ENCODE data around the gene DIPK1B.

DIPK1B gene

DNA sequence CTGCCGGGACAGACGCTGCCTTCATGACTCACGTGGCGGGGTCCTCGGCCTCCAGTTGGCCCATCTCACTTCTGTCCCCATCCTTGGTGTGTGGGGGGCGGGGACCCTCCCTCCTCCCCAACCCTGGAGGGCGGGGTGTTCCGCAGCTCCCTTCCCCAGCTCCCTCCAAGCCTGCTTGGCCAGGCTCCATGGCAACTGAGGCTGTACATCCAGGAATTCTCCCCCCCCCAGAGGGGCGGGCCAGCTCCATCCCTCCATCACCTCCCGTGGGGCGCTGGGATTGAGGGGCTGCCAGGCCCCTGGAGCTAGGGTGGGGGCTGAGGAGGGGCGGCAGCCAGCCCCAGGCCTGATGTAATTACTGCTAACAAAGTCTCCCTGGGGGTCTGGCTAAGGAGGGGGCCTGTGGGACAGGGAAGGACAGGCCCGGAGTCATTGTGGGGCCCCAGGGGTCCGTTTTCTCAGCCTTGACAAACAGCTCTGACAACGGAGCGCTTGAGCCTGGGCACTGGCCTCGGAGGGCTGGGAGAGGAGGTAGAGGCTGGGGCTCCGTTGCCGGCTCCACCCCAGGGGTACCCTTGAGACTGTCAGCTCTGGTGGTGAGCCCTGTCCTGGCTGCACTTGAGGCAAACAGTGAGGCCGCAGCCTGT, 8.0 kb downstream of the DIPK1B start:
- no peak for DNase-seq (ENCODE audit: low spot score)

DNA sequence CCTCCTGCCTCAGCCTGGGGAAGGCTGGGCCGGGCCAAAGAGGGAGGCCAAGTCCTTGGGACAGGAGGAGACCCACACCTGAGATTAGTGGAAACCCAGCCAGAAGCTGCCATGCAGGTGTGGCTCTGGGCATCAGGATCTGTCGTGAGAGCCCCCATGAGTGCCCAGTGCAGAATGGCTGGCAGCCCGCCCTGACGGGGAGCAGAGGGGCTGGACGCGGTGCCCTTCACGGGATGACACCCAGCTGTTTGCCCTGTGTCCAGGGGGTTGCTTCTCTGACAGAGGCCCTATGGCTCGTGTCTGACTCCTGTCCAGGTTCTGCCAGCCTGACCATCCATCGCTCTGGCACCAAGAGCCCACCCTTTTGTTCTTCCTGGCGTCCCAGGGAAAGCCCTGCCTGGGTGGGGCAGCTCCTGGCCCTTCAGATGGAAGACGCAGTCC, 8.5 kb downstream of the DIPK1B start:
- no peak for DNase-seq (ENCODE audit: low spot score)

DNA sequence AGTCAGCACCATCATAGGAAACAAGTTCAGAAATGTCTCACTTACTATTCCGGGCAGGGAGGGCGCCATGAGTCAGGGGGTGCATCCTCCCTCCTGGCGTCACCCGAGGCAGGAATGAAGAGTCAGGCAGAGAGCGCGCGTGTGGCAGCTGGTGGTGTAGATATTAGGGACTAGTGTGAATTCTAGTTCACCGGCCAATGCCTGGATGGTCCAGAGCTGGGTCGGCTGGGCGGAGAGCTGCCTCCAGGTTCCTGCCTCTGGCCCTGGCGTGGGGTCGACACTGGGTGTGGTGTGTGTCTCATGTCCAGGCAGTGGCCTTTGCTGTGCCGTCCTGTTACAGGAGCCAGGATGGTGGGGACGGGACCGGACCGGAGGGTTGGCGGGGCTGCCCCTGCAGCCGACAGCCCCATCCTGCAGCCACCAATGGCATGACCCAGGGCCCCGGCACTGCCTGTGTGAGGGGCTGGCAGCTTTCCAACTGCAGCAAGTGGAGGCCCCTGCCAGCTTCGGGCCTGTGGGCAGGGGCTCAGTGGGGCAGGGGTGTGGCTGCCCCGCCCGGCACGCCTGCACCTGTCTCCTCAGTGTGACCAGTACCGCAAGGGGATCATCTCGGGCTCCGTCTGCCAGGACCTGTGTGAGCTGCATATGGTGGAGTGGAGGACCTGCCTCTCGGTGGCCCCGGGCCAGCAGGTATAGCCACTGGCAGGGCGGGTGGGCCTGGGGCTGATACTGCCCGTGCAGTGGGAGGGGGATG, 9.1 kb downstream of the DIPK1B start:
- no peak for DNase-seq (ENCODE audit: low spot score)

DNA sequence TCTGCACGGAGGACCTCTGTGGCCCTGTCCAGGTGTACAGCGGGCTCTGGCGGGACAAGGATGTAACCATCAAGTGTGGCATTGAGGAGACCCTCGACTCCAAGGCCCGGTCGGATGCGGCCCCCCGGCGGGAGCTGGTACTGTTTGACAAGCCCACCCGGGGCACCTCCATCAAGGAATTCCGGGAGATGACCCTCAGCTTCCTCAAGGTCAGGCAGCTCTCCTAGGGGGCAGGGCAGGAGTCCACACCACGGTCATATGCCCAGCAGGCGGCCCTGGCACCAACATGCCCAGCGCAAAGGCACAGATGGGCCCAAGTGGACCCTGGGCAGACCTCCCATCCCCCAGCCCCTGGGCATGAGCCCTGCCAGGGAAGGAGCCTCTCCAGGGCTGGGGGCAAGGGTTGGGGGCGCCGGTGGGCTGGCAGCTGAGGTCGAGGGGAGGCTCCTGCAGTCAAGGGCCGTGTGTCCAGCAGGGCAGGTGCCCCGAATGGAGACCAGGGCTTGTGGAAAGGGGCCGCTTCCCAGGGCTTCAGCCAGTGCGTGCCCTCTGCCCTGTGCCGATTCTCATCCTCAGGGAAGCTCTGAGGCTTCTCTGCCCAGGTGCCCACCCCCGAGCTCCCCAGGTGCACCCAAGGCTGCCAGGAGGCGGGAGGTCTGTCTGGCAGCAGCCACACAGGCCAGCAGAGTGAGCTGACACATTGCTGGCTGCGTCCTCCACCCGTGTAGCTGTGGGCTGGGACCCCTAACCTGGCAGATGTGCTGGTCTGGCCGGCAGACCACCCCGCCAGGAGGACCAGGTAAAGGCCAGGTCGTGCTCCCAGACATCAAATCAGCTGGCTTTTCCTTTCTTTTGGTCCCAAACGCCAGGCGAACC, 10.0 kb downstream of the DIPK1B start:
- DNase-seq (ENCODE audit: low spot score) = no peak

DNA sequence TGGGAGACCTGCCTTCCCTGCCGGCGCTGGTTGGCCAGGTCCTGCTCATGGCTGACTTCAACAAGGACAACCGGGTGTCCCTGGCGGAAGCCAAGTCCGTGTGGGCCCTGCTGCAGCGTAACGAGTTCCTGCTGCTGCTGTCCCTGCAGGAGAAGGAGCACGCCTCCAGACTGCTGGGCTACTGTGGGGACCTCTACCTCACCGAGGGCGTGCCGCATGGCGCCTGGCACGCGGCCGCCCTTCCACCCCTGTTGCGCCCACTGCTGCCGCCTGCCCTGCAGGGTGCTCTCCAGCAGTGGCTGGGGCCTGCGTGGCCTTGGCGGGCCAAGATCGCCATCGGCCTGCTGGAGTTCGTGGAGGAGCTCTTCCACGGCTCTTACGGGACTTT, 10.6 kb downstream of the DIPK1B start:
- no peak for DNase-seq (ENCODE audit: low spot score)

DNA sequence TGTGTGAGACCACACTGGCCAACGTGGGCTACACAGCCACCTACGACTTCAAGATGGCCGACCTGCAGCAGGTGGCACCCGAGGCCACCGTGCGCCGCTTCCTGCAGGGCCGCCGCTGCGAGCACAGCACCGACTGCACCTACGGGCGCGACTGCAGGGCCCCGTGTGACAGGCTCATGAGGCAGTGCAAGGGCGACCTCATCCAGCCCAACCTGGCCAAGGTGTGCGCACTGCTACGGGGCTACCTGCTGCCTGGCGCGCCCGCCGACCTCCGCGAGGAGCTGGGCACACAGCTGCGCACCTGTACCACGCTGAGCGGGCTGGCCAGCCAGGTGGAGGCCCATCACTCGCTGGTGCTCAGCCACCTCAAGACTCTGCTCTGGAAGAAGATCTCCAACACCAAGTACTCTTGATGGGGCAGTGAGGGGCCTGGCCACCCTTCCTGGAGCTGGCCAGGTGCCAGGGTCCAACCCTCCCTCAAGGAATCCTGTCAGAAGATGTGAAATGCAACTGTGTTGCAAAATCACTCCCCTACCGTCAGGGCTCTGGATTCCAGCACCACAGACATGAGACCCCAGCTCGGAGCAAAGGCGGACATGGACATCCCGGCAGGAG, 11.1 kb downstream of the DIPK1B start:
- DNase-seq (ENCODE audit: low spot score) = no peak

DNA sequence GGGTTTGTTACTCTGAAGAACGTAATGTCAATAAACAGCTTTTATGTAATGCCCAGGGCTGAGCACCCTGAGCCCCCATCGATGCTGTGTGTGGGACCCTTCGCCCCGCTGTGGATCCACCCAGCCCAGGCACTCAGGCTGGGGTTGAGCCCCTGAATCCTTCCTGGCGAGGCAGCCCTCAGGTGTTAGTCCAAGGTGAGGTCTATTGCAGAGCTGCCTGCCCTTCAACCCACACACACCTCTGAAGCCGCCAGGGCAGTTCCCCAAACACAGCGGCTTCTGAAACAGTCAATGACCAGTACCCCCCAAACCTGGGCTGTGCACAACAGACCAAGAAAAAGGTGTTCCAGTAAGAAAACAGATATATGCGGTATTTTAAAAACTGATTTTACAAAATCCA, 11.6 kb downstream of the DIPK1B start:
- no peak for DNase-seq (ENCODE audit: low spot score)

DNA sequence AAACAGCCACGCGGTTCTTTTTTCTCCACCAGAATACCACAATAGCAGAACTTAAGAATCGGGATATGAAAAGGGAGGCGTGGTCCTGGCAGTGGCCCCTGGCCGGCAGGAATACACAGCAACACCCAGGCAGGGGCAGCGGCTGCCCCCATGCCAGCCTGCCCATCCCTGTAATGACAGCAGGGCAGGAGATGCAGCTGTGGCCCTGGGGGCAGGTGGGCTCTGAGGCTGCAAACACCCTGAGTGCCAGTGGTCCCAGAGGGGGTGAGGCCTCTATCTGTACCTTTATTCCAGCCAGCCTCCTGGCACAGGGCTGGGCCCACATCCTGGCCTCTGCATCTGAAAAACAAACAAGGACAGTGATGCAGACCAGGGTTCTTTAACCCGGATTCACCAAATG, 12.4 kb downstream of the DIPK1B start:
- DNase-seq (ENCODE audit: low spot score) = no peak

DNA sequence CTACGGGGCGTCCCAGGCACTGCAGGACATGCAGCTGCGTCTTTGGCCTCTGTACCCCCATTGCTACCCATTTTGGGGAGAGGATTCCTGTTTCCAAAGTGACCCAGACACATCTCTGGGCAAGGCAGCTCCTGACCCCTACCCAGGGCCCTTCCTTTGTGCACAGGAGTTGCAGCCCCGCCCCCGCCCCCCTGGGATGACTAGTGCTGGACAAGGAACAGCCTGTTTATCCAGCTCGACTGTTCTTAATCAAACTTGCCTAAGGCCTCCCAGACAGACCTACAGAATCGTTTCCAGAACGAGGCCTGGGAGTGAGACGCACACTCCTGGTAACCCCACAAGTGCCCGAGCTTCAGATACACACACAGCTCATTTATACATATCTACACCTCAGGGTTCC, 13.2 kb downstream of the DIPK1B start:
- DNase-seq (ENCODE audit: low spot score) = no peak

DNA sequence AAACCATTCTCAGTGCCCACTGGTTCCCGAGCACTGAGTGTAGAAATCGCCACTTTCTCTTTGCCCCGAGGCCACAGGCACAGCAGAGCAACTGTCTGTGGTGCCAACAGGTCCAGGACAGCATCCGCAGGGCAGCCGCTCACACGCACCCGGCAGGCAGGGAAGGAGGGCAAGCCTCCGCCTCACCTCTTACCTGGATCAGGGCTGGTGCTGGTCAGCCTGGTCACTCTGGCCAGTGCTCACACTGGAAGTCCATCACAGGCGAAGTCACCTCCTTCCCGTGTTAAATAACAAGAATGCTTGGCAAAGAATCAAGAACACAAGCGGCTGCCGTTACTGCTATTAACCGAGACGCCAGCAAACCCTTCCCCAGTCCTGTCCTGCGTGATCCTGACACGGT, 13.7 kb downstream of the DIPK1B start:
- DNase-seq (ENCODE audit: low spot score) = no peak

DNA sequence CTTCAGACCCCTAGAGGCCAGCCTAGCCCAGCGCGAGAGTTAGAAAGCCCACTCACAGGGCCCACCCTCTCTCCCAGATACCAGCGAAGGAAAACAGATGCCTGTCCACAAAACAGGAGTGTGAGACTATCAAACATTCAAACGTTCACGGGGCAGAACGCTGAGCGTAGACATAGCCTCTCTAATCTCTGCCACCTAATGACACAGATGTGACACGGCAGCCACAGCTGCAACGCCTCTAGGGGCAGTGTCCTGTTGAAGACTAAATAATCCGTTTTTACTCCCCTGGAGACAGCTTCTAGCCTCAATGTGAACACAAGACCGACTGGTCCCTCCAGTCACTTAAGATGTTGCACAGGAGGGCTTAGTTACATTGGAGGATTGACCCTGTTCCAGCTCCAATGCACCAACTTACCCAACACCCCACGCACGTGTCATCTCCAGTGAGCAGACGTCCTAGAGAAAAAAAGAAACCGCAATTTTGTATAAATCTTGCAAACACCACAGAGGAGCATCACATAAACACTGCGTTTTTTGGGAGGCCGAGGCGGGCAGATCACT, 14.3 kb downstream of the DIPK1B start:
- peak; percentile 59 for DNase-seq (ENCODE audit: low spot score)

DNA sequence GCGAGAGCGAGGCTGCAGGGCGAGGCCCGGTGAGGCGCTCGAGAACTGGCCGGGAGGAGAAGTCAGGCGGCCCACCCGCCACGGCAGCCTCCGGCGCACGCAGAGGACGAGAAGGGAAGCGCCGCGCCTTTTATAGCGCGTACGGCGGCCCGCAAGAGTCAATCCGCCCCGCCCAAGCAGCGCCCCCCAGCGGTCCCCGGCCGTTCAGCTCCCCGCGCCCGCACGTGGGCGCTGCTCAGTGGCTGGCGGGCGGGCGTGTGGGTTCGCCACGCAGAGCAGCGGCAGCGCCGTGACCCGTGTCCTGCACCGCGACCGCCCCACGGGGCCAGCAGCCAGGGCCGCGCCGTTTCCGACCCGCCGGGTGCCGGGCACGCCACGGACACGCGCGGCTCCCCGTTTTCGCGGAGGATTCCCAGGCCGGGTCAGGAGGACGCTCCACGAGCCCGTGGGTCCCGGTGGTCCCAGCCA, 15.7 kb downstream of the DIPK1B start:
- DNase-seq (ENCODE audit: low spot score) = peak; percentile 78

DNA sequence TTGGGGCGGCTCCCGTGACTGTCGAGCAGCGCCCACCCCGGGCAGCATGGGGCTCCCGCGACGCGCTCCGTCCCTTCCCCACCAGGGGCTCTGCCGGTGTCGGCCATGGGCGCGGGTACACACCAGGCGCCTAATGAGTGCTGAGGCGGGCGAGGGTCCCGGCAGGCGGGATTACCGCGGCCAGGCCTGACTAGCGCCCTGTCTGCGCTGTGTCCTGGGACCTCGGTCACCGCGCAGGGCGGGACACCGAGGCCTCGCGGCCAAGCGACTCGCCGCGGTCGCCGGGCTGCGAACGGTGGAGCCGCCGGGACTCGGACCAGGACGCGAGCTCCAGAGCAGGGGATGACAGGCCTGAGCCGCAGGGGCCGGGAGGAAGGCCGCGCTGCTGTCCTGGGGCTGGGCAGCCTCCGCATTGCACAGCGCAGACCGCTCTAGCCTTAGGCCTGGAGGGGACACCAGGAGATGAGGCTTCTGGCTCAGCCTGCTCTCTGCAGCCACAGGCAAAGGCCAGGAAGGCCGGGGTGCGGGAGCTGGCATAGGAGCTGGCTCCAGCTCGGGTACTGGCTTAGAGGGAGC, 16.3 kb downstream of the DIPK1B start:
- peak; percentile 46 for DNase-seq (ENCODE audit: low spot score)

DNA sequence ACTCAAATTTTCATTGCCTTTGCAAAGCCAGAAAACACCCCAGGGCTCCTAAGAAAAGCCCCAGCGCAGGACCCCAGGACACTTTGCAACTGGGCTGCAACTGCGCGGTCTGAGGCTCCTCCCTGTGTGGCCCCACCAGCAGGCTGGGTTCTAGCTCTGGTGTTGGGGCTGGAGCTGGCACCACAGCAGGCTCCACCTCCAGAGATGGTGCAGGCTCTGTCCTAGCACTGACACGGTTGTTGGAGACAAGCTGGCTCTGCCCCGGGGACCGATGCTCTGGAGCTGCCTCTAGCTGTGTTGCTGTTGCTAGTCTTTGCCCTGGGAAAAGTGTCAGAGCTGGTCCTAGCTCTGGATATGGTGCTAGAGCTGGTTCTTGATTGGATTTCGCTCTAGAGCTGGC, 16.8 kb downstream of the DIPK1B start:
- no peak for DNase-seq (ENCODE audit: low spot score)

DNA sequence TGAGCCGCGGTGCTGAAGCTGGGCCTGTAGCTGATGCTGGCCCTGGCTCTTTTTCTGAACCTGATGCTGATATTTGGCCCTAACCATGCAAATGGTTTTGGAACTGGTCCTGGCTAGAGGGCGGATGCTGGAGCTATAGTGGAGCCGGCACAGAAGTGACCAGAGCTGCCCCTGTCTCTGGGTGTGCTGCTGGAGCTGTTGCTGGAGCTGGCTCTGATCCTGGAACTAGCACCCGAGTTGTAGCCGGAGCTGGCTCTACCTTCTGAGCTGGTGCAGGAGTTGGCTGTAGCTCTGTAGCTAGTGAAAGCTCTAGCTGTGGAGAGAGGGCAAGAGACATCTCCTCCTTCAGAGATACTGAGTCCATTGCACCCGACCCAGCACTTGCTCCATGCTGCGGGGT, 17.6 kb downstream of the DIPK1B start:
- no peak for DNase-seq (ENCODE audit: low spot score)

DNA sequence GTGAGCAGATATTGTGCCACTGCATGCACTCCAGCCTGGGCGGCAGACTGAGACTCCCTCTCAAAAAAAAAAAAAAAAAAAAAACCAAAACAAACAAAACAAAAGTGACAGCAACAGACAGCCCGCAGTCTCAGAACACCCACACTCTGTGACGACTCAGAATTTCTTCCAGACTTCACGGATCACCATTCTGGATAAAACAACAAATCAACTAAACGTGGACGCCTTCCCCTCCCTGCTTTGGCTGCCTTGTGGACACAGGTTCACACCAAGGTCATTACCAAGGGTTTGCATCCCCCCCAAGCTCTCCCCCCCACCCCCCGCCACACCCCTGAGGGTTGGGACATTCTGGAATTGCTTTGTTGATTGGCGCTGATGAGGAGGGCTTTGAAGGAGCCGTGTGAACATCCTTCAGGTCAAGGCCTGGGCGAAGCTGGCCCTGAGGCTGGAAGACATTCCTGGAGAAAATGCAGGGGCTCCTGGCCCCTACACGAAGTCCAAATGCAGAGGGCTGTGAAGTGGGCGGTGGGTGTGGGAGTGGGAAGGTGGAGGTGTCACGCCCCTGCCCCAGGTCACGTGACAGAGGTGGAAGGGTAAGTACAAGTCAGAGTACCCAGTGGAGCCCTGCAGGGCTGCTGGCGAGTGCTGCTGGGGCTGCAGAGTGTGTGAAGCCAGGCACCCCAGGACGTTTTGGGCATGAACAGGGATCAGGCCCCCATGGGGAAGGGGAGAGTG, 20.2 kb downstream of the DIPK1B start:
- no peak for DNase-seq (ENCODE audit: low spot score)

DNA sequence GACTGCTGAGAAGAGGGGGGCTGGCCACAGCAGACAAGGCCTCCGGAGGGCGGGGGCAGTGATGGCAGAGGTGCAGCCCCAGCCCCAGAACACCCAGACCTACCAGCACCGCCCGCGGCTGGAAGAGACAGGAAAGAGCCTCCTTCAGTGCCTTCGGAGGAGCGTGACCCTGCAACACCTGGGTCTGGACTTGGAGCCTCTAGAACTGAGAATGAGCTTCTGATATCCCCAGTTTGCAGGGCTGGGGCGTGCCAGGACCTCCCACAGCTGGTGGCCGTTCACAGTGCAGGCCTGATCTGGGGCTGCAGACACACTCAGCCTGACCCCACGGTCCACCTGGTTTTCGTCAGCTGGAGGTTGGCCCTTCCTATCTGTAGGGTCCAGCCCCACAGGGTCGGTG, 21.2 kb downstream of the DIPK1B start:
- no peak for DNase-seq (ENCODE audit: low spot score)

DNA sequence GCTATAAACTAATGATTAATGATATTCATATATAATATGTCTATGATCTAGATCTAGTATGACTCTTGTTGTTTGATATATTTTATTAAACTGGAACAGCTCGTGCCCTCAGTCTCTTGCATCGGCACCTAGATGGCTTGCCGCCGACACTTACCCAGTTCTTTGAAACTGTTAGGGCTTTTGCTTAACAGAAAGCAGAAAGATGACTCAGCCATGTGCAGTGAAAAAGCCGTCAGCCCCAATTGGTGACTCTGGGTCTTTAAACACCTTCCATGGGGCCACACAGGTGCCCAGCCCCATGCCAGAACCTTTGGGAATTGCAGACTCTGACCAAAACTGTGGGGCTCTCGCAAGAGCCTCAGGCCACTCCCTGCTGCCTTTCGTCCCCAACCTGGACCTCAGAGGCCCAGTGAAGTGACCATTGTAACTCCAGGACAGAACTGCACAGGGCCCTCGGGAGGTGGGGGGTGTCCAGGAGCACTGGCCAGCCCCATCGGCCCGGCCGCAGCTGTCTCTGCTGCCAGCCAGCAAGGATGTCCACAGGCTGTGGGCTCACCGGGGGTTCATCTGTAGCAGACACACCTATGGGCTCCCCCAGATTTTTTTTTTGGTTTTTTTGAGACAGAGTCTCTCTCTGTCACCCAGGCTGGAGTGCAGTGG, 22.6 kb downstream of the DIPK1B start:
- no peak for DNase-seq (ENCODE audit: low spot score)

DNA sequence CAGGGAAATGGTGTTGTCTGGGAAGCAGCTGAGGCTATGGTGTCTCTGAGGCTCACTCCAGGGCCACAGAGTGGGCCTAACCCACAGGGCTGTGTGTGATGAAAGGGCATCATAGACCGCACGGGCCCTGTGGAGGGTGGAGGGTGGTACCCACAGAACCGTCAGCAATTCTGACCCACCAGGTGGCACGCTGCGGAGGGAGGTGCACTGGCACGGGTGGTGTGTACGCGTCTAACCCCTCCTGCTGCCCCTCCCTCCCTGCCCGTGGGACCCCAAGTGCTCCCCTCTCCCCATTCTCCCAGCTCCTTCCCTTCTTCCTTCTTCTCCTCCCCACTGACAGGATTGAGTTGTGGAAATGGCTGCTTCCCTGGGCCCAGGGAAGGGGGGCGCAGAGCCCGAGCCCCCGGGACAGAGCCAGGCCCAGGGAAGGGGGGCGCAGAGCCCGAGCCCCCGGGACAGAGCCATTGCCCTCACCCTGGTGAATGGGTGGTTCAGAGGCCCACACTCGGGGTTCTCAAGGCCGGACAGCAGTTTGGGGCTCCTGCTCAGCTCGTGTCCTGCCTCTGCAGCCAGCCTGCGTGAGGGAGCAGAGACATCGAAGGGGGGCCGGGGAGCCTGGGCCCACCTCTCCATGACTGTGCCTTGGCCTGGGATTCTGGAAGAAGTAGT, 23.6 kb downstream of the DIPK1B start:
- DNase-seq (ENCODE audit: low spot score) = no peak

DNA sequence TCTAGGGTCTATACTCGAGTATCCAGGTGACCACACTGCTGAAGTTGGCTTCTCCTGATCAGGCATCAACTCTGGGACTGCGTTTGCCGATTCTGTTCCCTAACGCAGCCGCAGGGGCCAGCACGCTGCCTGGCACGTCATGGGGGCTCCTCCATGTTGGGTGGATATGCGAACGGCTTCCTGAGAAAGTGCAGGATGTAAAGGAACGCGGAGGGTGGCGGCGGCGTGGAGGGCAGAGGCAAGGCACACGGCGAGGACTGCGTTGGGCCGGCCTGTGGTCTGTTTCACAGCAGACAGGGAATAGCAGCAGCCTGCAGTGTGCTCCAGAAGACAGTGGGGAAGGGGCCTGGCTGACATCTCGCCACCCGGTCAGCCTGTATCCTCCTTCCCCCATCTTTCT, 26.6 kb downstream of the DIPK1B start:
- no peak for DNase-seq (ENCODE audit: low spot score)
